IPS-11a (cell line): ENCODE measurements around the gene CTSH.
"Not testable (repeated sequence)": the region's sequence is repeated elsewhere in the genome, so short reads cannot be mapped to it uniquely, and the experiment has no call there.

ENCODE experiments used
- H3K4me3 ChIP-seq: one replicate; pipeline ENCODE4 v1.5.1; 2013; ENCODE audit warnings: low read depth, low read length, control low read depth

CTSH gene

GRCh38 chr15:78923480-78924360, 21.1 kb downstream of the CTSH start:
- no peak overlapping the region for H3K4me3 ChIP-seq

- H3K4me3 ChIP-seq, result no peak overlapping the region
These were observed 21.8 kb downstream of the CTSH start for GRCh38 chr15:78923015-78923414.

- no peak overlapping the region for H3K4me3 ChIP-seq
These were observed 22.3 kb downstream of the CTSH start for GRCh38 chr15:78922527-78922926.

- no peak overlapping the region for H3K4me3 ChIP-seq
These were observed 22.9 kb downstream of the CTSH start for GRCh38 chr15:78921940-78922339.

- H3K4me3 ChIP-seq, result no peak overlapping the region
These were observed 23.3 kb downstream of the CTSH start for GRCh38 chr15:78921517-78921916.

- no peak overlapping the region for H3K4me3 ChIP-seq
These were observed 27.0 kb downstream of the CTSH start for GRCh38 chr15:78917888-78918287.

GRCh38 chr15:78916088-78916487, 28.8 kb downstream of the CTSH start:
- no peak overlapping the region for H3K4me3 ChIP-seq

GRCh38 chr15:78915341-78916087, 29.3 kb downstream of the CTSH start:
- no peak overlapping the region for H3K4me3 ChIP-seq

GRCh38 chr15:78914027-78914764, 30.6 kb downstream of the CTSH start:
- no peak overlapping the region for H3K4me3 ChIP-seq

- no peak overlapping the region for H3K4me3 ChIP-seq
These were observed 31.8 kb downstream of the CTSH start for GRCh38 chr15:78913012-78913411.

- H3K4me3 ChIP-seq, result no peak overlapping the region
These were observed 32.5 kb downstream of the CTSH start for GRCh38 chr15:78912316-78912715.

GRCh38 chr15:78910271-78910670, 34.6 kb downstream of the CTSH start:
- H3K4me3 ChIP-seq, result no peak overlapping the region

GRCh38 chr15:78909791-78910228, 35.0 kb downstream of the CTSH start:
- H3K4me3 ChIP-seq, result no peak overlapping the region

- no peak overlapping the region for H3K4me3 ChIP-seq
These were observed 35.6 kb downstream of the CTSH start for GRCh38 chr15:78909160-78909695.

GRCh38 chr15:78907577-78907976, 37.3 kb downstream of the CTSH start:
- H3K4me3 ChIP-seq, result no peak overlapping the region

- no peak overlapping the region for H3K4me3 ChIP-seq
These were observed 38.6 kb downstream of the CTSH start for GRCh38 chr15:78906316-78906620.

- H3K4me3 ChIP-seq, result no peak overlapping the region
These were observed 40.1 kb downstream of the CTSH start for GRCh38 chr15:78904599-78905358.

- not testable (repeated sequence) for H3K4me3 ChIP-seq
These were observed 42.4 kb downstream of the CTSH start for GRCh38 chr15:78902281-78903032.

GRCh38 chr15:78900819-78901533, 43.9 kb downstream of the CTSH start:
- H3K4me3 ChIP-seq, result not testable (repeated sequence)
